Upper lobe of left lung (tissue), 6 donors: ENCODE measurements around the gene CLIP4. TPM values are rescaled to one million over a fixed set of nuclear protein-coding genes. Genes with fewer than 3 reads are reported as not detected.

Experiments used
- total RNA-seq, 6 donors: library from RNA; depleted of rRNA in 4 of 6; stranded (reverse); fragments of >200 nt in 4 of 6; gene quantifications; one replicate each; pipeline versions ENCODE4 v1.1.0 to v1.2.1, GENCODE V29; 2016 to 2021
- donor health status: DM: no; HTN: no; CAD: no; lungs with moderate emphysema.
- donor health status: DM: no; HTN: yes; CAD: no; lungs with severe emphysema.

Gene CLIP4
- total RNA-seq, 6 donors from 2014 or later = 46.0 to 104 (median 69.5) TPM

Other genes with a start within 250 kb of the CLIP4 start
- 10 to 100 TPM in 2 of 6 donors, 1 to 10 TPM in 4; 7.9 to 12.5 (median 9.7) TPM for gene TRMT61B, start 245.1 kb upstream of the CLIP4 start, total RNA-seq
- gene WDR43, start 220.7 kb upstream of the CLIP4 start, total RNA-seq = 10 to 100 TPM; 20.4 to 54.7 (median 33.7) TPM
- gene TOGARAM2, start 134.1 kb upstream of the CLIP4 start, total RNA-seq = 10 to 100 TPM in 4 of 6 donors, 1 to 10 TPM in 1, under 1 TPM in 1; 0.37 to 24.5 (median 10.9) TPM
- gene PCARE, start 40.9 kb upstream of the CLIP4 start, total RNA-seq = under 1 TPM in 4 of 6 donors, not detected in 2; 0.15 to 0.71 (median 0.55) TPM